UCSD-AML1 (cell line): ENCODE measurements around the gene LRCH1.

Experiments used
- DNase-seq: peaks from one replicate; lab custom pipeline; 2025; ENCODE audit not compliant: unreplicated experiment; lab: John Stamatoyannopoulos, UW

Gene LRCH1

GRCh38 chr13:46561691-46562090, 8.7 kb downstream of the LRCH1 start:
- DNase-seq, result no peak

DNA sequence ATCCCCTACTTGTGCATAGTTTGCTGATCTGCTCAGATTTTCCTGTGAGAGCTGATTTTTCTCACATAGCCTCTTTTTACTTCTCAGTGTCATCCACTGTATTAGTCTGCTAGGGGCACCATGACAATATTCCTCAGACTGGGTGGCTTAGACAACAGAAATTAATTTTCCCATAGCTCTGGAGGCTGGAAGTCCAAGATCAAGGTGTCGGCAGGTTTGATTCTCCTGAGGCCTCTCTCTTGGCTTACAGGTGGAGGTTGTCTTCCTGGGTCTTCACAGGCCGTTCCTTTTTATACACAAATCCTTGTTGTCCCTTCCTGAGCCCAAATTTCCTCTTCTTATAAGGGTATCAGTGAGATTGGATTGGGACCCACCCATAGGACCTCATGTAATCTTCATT, 9.2 kb downstream of the LRCH1 start:
- DNase-seq, result no peak

- no peak for DNase-seq
Measured at GRCh38 chr13:46562581-46562980, 9.6 kb downstream of the LRCH1 start.

DNA sequence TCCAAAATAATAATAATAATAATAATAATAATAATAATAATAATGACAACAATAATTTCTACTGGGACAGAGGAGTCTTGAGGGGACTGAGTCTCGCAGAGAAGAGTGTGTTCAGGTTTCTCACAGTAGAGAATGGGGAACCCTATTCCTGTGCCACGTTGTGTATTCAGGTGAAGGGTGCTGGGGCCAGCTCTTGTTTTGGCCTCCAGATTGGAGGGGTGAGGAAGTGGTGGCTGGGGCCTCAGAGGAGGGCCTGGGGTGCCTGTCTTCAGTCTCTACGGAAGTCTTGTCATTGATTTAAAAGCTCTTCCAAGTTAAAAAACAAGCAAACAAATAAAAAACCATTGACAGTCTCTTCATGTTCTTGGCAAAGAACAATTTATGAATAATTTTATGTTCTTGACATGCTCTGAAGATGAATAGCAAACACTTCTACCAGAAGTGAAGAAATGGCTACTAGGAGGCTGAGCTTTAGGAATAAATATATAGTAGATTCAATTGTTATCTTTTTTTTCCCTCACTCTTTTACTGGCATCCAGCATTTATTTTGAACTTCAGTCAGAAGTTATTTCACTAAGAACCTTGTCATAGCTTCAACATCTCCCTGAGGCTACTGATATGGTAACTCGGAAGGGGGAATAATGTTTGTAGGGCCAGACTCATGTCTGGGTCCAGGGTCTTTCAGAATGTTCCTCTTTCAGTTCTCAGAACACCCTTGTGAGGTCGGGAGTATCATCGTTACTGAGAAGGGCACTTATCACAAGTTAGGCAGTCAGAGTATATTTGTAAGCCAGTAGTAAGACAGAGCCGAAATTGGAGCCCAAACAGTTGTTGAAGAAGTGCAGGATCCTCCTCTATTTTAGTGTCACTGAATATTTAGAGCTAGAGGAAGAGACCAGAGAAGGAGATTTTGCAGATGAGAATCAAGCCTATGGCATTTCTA, 13.1 kb downstream of the LRCH1 start:
- no peak for DNase-seq

- no peak for DNase-seq
Measured at GRCh38 chr13:46567671-46568070, 14.7 kb downstream of the LRCH1 start.

DNA sequence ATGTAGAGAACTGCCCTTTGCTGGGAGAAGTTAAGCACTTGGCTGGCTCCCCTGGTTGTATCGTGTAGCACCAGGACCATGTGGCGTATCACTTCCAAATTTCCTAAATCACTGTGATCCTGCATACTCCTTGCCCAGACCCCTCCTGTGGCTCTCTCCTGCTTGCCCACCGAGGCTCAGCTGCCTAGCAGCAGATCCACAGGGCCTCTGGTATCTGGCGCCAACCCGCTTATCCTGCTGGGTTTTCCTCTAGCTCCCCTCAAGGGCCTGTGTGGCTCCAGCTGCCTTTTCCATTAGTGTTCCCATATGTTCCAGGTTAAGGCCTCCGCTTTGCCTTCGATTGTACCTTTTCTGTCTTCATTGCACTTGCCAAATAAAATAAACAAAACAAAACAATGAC, 16.5 kb downstream of the LRCH1 start:
- no peak for DNase-seq

DNA sequence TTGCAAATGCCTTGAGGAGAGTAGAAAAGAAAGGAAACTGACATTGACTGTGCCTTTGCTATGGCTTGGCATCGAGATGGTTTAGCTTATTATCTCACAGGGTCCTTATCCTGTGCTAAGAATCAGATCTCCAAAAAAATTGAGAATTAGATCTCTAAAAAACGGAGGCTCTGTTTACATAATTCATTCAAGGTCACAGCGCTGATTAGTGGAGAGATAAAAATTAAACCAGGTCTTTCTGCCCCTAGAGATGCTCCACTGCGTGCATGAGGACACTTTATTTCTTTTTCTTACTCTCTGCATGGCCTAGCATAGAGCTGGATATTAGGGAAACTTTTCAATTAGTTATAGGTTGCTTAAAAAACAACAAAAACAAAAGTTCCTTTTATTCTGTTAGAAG, 17.3 kb downstream of the LRCH1 start:
- no peak for DNase-seq

GRCh38 chr13:46571189-46571908, 18.4 kb downstream of the LRCH1 start:
- DNase-seq, result no peak

GRCh38 chr13:46571909-46572595, 19.1 kb downstream of the LRCH1 start:
- DNase-seq, result no peak

DNA sequence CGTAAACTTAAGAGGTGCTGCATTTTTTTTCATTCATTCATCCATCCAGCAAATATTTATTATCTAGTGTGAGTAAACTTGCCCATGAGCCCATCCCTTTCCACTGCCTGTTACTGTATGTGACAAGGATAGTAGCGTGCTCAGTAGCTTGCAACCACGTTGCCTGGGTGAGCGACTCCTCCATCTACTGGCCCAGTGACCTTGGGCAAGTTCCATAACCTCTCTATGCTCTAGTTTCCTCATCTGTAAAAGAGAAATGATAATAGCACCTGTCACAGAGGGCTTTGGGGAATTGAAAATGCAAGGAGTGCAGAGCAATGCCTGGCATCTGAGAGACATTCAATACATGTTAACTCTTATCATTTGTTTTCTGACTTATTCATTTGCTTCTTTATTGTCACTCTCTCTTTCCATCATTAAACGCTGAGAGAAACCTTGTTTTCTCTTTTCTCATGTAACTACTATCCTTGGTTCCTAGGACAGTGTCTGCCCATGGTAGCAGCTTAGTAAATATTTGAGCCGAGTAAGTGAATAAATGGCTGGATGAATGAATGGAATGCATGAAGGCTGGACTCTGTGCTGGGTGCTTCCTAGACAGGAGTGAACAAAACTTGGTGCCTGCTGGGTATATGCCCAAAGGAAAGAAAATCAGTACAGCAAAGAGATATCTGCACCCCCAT, 19.9 kb downstream of the LRCH1 start:
- DNase-seq, result no peak

DNA sequence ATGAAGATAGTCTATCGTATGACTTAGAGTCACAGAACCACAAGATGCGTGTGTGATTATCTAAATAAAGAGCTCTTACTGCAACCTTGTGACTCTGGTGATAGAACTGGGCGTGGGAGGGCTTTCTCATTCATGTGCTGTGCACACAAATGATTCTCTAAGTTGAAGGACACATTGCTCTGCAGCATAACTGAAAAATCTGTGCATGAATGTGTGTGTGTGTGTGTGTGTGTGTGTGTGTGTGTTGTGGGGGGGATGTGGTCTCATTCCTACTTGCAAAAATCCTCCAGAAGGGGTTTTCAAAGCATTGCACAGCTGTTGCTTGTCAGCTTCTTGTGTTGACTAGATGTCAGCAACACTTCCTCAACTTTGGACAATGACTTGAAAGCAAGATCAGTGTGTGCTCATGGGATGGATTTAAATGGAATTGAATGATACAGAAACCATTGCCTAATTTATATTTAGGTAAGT, 22.4 kb downstream of the LRCH1 start:
- DNase-seq, result no peak

- no peak for DNase-seq
Measured at GRCh38 chr13:46575818-46576221, 22.9 kb downstream of the LRCH1 start.

DNA sequence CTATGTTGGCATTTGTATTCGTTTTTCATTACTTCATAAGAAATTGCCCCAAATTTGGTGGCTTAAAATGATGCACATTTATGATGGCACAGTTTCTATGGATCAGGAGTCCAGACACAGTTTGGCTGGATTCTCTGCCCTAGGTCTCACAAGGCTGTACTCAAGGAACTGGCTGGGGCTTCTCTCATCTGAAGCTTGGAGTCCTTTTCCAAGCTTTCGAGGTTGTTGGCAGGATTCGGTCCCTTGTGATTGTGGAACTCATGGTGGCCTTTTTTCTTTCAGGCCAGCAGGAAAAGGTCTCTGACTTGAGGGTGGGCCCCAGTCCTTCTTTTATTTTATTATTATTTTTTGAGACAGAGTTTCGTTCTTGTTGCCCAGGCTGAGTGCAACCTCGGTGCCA, 23.8 kb downstream of the LRCH1 start:
- DNase-seq, result no peak

- peak; percentile 28 for DNase-seq
Measured at GRCh38 chr13:46577696-46578589, 25.0 kb downstream of the LRCH1 start.

GRCh38 chr13:46578590-46578975, 25.6 kb downstream of the LRCH1 start:
- no peak for DNase-seq

DNA sequence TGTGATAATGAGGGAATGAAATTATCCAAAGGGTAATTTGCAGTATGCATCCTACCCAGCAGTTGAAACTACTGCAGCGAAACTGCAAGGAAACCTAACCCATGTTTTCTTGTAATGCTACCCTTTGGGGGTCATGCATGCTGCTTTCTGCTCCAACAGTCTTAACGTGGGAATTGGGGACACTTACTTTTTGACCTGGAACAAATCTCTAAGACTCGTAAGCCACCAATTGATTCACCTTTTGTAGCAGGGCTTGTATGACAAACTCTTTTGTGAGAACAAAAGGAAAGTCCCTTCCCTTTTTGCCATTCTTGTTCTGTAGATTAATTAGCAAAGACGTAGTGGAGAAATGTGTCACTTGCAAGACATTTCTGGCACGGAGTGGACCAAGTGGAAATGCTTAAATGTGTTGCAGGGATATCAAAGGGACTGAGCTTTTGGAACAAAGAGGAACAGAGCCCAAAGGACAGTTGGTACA, 27.4 kb downstream of the LRCH1 start:
- DNase-seq, result no peak

GRCh38 chr13:46582190-46582589, 29.2 kb downstream of the LRCH1 start:
- DNase-seq, result no peak

- DNase-seq, result no peak
Measured at GRCh38 chr13:46586751-46587514, 34.0 kb downstream of the LRCH1 start.

GRCh38 chr13:46587807-46588418, 34.9 kb downstream of the LRCH1 start:
- DNase-seq, result no peak
